Smooth muscle cell (in vitro differentiated cells): ENCODE data around the gene SLC35E1. TPM values are rescaled to one million over a fixed set of nuclear protein-coding genes. Genes with fewer than 3 reads are reported as not detected.

Source experiments
- DNase-seq: peaks from one replicate; lab custom pipeline; 2025; ENCODE audit not compliant: unreplicated experiment; lab: John Stamatoyannopoulos, UW
- H2AFZ ChIP-seq: fragments of 200-600 bp; sonication (generic); 2 replicates; pipeline ENCODE4 v1.6.0; 2016; ENCODE audit warnings: antibody characterized with exemption, low read depth, mild to moderate bottlenecking
- H3F3A ChIP-seq: fragments of 200-600 bp; sonication (generic); 2 replicates; pipeline ENCODE4 v1.6.0; 2017; ENCODE audit warnings: antibody characterized with exemption, low read depth
- H3K27ac ChIP-seq: fragments of 200-600 bp; sonication (generic); 2 replicates; pipeline ENCODE4 v1.5.1; 2016; ENCODE audit warnings: low read depth, mild to moderate bottlenecking
- H3K27me3 ChIP-seq: fragments of 200-600 bp; sonication (generic); 2 replicates; pipeline ENCODE4 v1.6.1; 2016; ENCODE audit warnings: low read depth, mild to moderate bottlenecking
- H3K36me3 ChIP-seq: fragments of 200-600 bp; sonication (generic); 2 replicates; pipeline ENCODE4 v1.5.1; 2016; ENCODE audit warnings: low read depth
- H3K4me1 ChIP-seq: fragments of 200-600 bp; sonication (generic); 2 replicates; pipeline ENCODE4 v1.5.1; 2016; ENCODE audit warnings: low read depth
- H3K4me2 ChIP-seq: fragments of 200-600 bp; sonication (generic); 2 replicates; pipeline ENCODE4 v1.6.0; 2016; ENCODE audit warnings: mild to moderate bottlenecking
- H3K4me3 ChIP-seq: fragments of 200-600 bp; sonication (generic); 2 replicates; pipeline ENCODE4 v1.5.1; 2016; ENCODE audit warnings: mild to moderate bottlenecking
- H3K79me2 ChIP-seq: fragments of 200-600 bp; sonication (generic); 2 replicates; pipeline ENCODE4 v1.6.0; 2016; ENCODE audit warnings: low read depth, mild to moderate bottlenecking
- H3K9ac ChIP-seq: fragments of 200-600 bp; sonication (generic); 2 replicates; pipeline ENCODE4 v1.6.0; 2016; ENCODE audit warnings: low read depth
- H3K9me3 ChIP-seq: fragments of 200-600 bp; sonication (generic); replicated peaks from 2 replicates; pipeline ENCODE4 v1.5.1; 2016; ENCODE audit warnings: low read depth
- H4K20me1 ChIP-seq: fragments of 200-600 bp; sonication (generic); 2 replicates; pipeline ENCODE4 v1.6.0; 2016; ENCODE audit warnings: low read depth
- WGBS: methylation state at CpG from one replicate; pipeline ENCODE4 v1.1.7; 2016; ENCODE audit warnings: low lambda C conversion rate; 5-methylcytosine and 5-hydroxymethylcytosine counted together
- polyA plus RNA-seq: library from polyadenylated mRNA; unstranded; fragments of >200 nt; fragmentation: Nextera tagmentation; extraction: Ambion mirVana; gene quantifications from 2 replicates; pipeline ENCODE4 v1.2.1, GENCODE V29; 2016
- total RNA-seq: library from RNA; depleted of rRNA; stranded (reverse); fragments of >200 nt; gene quantifications from 2 replicates; pipeline ENCODE4 v1.2.3, GENCODE V29; 2014
- TF ChIP-seq, protein P1 (sequence below): fragments of 200-600 bp; sonication (generic); IDR thresholded peaks from 2 replicates; pipeline ENCODE4 v1.5.1; 2017; ENCODE audit warnings: borderline replicate concordance, mild to moderate bottlenecking, antibody characterized with exemption; ENCODE audit not compliant: insufficient read depth, poor library complexity, severe bottlenecking

Gene SLC35E1
- total and polyA plus RNA-seq, 2 experiments from 2014 or later: 35.3 to 37.3 TPM

DNA sequence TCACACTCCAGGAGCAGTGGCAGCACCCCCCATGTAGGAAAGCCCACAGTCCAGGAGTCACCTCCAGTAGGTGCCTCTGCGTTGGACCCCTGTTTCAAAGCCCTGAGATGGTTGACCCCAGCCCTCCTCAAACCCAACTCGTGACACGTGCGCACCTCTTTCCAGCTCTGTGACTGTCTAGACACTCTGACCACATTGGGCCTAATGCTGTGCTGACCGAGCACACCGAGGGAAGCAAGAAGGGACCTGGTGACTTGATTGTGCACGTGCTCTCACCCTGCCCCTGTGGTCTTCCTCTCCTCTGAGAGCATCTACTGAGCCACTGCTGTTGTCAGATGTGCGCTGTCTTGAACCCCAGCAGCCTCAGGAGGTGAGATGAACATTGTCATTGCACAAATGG is 22.9 kb upstream of the SLC35E1 start:
- Histone ChIP-seq H3K9me3 (no peaks in the 10 kb centered on the region), H2AFZ (no peak overlapping the region), H4K20me1 (peaks cover 100% of the 10 kb centered on the region), H3K9ac (no peak overlapping the region), H3K27ac (no peak overlapping the region), H3K79me2 (peaks cover 100% of the 10 kb centered on the region), H3K4me3 (no peak overlapping the region), H3F3A (no peaks in the 10 kb centered on the region), H3K36me3 (no peaks in the 10 kb centered on the region), H3K27me3 (no peaks in the 10 kb centered on the region), H3K4me2 (no peak overlapping the region), H3K4me1 (no peaks in the 10 kb centered on the region)
- TF ChIP-seq, protein P1, sequence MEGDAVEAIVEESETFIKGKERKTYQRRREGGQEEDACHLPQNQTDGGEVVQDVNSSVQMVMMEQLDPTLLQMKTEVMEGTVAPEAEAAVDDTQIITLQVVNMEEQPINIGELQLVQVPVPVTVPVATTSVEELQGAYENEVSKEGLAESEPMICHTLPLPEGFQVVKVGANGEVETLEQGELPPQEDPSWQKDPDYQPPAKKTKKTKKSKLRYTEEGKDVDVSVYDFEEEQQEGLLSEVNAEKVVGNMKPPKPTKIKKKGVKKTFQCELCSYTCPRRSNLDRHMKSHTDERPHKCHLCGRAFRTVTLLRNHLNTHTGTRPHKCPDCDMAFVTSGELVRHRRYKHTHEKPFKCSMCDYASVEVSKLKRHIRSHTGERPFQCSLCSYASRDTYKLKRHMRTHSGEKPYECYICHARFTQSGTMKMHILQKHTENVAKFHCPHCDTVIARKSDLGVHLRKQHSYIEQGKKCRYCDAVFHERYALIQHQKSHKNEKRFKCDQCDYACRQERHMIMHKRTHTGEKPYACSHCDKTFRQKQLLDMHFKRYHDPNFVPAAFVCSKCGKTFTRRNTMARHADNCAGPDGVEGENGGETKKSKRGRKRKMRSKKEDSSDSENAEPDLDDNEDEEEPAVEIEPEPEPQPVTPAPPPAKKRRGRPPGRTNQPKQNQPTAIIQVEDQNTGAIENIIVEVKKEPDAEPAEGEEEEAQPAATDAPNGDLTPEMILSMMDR: no peak
- DNase-seq: no peak
- WGBS: 100% methylated on average over 8 of the region's 8 CpGs

DNA sequence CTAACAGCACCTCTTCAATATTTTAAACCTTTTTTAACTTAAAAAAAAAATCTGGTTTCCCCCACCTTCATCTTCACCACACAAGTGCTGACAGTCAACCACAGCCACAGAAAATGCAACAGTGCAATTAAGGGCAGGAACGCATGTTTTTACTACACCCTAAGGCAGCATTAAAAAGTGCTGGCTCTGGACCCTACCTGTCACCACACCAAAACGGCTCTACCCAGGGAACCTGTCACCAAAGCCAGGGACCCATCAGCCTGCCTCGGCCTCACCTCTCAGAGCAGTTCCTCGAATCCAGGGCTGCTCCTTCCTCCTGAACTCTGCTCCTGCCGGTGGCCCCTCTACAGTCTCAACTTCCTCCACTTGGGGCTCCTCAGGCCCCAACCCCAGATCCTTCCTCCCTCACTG is 22.5 kb upstream of the SLC35E1 start:
- Histone ChIP-seq H3F3A (no peaks in the 10 kb centered on the region), H3K79me2 (peaks cover 100% of the 10 kb centered on the region), H3K9me3 (no peaks in the 10 kb centered on the region), H3K27ac (no peak overlapping the region), H3K4me2 (no peak overlapping the region), H2AFZ (no peak overlapping the region), H3K36me3 (no peaks in the 10 kb centered on the region), H3K27me3 (no peaks in the 10 kb centered on the region), H4K20me1 (peaks cover 100% of the 10 kb centered on the region), H3K4me1 (no peaks in the 10 kb centered on the region), H3K9ac (no peak overlapping the region), H3K4me3 (no peak overlapping the region)
- 93% methylated on average over 5 of the region's 5 CpGs for WGBS
- TF ChIP-seq, protein P1: no peak
- no peak for DNase-seq

DNA sequence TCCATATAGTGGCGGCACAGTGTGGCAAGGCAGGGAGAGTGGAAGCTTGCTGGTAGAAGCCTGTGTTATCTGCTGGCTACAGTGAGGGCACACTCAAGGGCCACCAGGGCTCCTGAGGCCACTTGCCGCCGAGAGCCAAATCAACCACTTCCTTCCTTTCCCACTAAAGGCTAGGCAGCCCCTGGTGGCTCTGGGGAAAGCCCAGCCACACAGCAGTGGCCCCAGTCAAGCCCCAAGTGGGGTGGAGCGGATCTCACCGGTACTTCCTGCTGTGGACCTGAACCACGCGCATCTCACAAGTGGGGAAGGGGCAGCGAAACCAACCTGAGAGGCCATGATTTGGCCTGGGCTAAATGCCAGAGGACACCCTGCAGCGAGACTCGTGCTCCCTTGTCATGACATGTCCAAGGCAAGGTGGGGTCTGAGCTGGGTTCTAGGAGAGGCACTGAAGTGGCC is 21.9 kb upstream of the SLC35E1 start:
- Histone ChIP-seq H3K79me2 (peaks cover 100% of the 10 kb centered on the region), H3K36me3 (no peaks in the 10 kb centered on the region), H3K27ac (no peak overlapping the region), H3K4me3 (no peak overlapping the region), H3K9me3 (no peaks in the 10 kb centered on the region), H3K9ac (no peak overlapping the region), H3F3A (no peaks in the 10 kb centered on the region), H2AFZ (no peak overlapping the region), H3K27me3 (no peaks in the 10 kb centered on the region), H4K20me1 (peaks cover 100% of the 10 kb centered on the region), H3K4me2 (no peak overlapping the region), H3K4me1 (no peaks in the 10 kb centered on the region)
- no peak for DNase-seq
- TF ChIP-seq, protein P1: no peak
- WGBS: 95% methylated on average over 10 of the region's 10 CpGs

DNA sequence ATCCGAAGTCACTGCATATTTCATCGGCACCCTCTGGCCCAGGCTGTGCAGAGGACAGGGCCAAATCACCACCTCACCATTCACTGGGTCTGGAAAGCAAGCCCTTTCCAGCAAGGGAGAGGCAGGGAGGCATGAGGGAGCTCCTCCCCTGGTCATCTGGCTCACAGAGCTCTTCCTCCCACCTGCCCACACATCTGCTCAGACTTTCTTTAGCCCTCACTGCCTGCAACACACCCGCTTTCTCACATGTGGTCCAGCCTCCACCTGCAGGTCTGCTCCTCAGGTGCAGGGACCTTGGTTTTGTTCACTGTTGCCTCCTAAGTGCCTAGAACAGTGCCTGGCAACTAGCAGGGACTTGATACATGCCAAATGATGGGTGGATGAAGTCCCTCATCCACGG is 21.0 kb upstream of the SLC35E1 start:
- H3F3A ChIP-seq: no peaks in the 10 kb centered on the region
- H3K27me3 ChIP-seq: no peaks in the 10 kb centered on the region
- peaks cover 4% of the 10 kb centered on the region for H3K4me1 ChIP-seq
- no peak overlapping the region for H3K4me2 ChIP-seq
- H3K36me3 ChIP-seq: no peaks in the 10 kb centered on the region
- H2AFZ ChIP-seq: no peak overlapping the region
- H4K20me1 ChIP-seq: peaks cover 100% of the 10 kb centered on the region
- 97% methylated on average over 4 of the region's 4 CpGs for WGBS
- H3K27ac ChIP-seq: no peak overlapping the region
- no peak for DNase-seq
- no peak overlapping the region for H3K9ac ChIP-seq
- peaks cover 100% of the 10 kb centered on the region for H3K79me2 ChIP-seq
- H3K4me3 ChIP-seq: no peak overlapping the region
- TF ChIP-seq, protein P1: no peak
- no peaks in the 10 kb centered on the region for H3K9me3 ChIP-seq
